NCI-H2196 treated with DMSO at 0.1 percent for 48 hours (cell line): ENCODE data around the gene WDR59.
"Not testable (repeated sequence)": the region's sequence is repeated elsewhere in the genome, so short reads cannot be mapped to it uniquely, and the experiment has no call there.

Experiments
- DNase-seq: peaks from one replicate; lab custom pipeline; 2025; ENCODE audit not compliant: unreplicated experiment; lab: John Stamatoyannopoulos, UW

Gene WDR59, protein sequence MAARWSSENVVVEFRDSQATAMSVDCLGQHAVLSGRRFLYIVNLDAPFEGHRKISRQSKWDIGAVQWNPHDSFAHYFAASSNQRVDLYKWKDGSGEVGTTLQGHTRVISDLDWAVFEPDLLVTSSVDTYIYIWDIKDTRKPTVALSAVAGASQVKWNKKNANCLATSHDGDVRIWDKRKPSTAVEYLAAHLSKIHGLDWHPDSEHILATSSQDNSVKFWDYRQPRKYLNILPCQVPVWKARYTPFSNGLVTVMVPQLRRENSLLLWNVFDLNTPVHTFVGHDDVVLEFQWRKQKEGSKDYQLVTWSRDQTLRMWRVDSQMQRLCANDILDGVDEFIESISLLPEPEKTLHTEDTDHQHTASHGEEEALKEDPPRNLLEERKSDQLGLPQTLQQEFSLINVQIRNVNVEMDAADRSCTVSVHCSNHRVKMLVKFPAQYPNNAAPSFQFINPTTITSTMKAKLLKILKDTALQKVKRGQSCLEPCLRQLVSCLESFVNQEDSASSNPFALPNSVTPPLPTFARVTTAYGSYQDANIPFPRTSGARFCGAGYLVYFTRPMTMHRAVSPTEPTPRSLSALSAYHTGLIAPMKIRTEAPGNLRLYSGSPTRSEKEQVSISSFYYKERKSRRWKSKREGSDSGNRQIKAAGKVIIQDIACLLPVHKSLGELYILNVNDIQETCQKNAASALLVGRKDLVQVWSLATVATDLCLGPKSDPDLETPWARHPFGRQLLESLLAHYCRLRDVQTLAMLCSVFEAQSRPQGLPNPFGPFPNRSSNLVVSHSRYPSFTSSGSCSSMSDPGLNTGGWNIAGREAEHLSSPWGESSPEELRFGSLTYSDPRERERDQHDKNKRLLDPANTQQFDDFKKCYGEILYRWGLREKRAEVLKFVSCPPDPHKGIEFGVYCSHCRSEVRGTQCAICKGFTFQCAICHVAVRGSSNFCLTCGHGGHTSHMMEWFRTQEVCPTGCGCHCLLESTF

DNA sequence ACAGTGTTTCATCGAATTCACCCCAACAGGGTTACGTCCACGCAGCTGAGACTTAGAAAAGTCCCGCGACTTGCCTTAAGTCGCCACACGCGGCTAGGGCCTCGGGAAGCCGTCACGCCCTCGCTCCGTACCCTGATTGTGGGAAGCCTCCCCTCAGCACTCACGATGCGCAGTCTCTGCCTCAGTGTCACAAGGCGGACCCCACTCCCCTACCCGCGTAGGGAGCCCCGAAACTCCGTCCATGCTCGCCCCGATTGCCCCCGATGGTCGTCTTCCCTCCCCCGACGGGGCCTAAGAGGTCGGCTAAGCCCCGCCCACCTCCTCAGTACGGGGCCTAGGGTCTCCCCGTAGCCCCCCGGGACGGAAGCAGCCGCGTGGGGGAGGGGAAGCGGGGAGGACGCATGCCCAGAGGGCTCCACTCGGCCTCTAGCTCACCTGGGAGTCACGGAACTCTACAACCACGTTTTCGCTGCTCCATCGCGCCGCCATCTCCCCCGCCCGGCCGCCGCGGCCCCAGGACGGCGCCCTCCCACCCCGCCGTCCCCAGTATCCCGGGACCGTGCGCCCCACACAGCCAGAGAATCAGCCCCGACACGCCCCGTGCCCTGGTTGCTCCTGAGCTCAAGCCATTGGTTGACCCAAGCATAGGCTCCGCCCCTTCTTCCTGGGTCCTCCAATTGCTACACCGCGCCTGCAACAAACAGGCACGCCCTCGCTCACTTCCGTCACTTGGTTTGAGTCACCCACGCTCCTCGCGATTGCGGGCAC lies at the start of gene WDR59:
TSS of gene WDR59 (minus strand) at position 595 of the 768 bp plus-strand sequence. CDS start at position 489, 106 bp downstream.
- DNase-seq, result peak; percentile 92

DNA sequence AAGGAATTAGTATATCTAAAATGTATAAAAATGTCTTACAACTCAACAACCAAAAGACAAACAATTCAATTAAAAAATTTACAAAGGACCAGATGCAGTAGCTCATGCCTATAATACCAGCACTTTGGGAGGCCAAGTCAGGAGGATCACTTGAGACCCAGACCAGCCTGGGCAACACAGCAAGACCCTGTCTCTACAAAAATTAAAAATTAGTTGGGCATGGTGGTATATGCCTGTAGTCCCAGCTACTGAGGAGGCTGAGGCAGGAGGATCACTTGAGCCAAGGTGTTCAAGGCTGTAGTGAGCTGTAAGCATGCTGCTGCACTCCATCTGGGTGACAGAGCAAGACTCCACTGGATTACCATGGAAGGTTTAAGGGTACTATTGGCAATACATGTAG lies 47.7 kb upstream of the WDR59 start:
- no peak for DNase-seq

DNA sequence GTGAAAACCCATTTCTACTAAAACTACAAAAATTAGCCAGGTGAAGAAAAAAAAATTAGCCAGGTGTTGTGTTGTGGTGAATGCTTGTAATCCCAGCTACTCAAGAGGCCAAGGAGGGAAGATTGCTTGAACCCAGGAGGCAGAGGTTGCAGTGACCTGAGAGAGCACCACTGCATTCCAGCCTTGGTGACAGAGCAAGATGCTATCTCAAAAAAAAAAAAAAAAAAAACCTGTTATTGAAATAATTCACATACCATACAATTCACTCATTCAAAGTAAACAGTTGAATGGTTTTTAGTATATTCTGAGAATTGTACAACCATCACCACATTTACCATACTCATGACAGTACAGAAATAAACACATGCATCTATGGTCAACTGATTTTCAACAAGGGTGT lies 44.9 kb upstream of the WDR59 start:
- no peak for DNase-seq

DNA sequence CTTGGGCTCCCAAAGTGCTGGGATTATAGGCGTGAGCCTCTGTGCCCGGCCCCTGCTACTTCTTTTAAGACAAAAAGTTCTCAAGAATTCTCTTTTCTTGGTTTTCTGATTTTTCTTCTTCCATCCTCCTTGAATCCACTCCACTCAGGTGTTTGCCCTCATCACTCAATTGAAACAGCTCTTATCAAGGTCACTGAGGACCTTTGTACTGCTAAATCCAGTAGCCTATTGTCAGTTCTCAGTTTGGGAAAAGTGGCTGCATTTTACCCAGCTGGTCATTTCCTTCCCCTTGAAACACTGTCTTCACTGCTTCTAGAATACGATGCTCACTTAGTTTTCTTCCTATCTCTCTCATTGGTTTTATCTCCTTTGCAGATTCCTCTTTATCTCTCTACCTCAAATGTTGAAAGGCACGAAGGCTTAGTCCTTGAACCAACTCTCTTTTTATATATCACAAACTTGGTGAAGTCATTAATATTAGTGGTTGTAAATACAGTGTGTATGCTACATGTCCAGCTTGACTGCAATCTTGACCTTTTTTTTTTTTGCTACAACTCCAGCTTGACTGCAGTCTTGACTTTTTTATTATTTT lies 43.7 kb upstream of the WDR59 start:
- DNase-seq, result no peak

DNA sequence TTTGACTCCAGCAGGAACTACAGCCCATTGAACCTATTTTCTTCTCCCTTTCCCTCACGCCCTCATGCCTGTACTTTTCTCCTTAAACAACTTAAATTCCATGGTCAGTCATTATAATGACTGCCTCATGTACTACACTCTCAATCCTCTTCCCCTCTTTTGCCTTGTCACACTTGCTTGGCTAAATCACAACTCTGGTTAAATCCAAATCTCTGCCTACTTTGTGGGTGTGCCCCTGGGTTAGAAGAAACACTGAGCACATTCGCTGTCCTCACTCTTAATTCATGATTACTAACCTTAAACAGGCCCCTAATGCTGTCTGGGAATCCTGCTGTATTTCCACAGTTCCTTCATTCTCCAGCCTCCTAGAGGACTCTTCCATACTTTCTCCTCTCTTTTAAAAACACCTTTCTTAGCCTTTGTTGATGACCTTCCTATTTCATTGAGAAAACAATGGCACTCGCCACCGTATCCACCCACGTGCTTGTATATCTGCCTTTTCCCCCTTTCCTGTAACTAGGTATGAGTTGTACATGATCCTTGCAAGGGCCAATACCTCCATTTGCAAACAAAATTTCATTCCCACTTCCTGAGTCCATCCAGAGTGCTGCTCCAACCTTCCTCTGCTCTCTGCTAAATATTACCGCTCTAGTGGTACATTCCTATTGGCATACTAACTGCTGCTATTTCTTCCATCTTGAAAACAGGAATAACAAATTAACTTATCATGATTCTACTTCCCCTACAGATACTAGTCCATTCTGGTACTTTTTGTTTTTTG lies 42.8 kb upstream of the WDR59 start:
- no peak for DNase-seq

DNA sequence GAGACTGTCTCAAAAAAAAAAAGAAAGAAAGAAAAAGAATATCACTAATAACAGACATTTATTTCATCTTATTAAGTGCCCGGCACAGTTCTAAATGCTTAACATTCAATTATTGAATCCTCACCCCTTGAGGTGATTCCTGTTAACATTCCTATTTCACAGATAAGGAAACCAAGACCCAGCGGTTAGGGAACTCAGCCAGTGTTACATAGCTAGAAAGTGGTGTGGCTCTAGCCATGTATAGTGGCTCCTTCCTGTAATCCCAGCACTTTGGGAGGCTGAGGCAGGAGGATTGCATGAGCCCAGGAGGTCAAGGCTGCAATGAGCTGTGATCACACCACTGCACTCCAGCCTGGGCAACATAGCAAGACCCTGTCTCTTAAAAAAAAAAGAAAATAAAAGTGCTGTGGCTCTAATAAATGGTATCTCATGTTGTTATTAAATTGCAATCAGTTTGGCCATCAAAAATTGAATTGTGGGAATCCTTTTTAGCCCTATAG lies 42.0 kb upstream of the WDR59 start:
- no peak for DNase-seq

DNA sequence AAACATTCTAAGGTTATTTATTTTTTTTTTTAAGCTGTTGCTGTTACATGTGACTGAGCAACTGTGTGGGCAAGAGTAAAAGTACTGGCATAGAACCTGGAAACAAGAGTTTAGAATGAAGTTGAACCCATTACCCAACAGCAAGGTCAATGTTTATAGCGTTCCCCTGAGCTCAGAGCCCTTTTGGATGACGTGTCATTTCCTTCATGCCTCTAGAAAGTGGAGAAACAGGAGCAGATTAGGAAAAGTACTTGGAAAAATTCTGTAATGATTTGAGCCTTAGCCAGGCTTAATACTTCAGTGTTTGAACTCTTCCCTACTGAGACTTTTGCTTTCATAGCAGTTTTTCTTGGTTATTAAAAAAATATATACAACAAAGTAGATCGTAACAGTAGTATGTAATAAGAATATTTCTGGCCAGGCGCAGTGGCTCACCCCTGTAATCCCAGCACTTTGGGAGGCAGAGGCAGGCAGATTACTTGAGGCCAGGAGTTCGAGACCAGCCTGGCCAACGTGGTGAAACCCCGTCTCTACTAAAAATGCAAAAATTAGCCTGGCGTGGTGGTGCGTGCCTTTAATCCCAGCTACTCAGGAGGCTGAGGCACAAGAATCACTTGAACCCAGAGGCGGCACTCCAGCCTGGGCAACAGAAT lies 41.4 kb upstream of the WDR59 start:
- not testable (repeated sequence) for DNase-seq

DNA sequence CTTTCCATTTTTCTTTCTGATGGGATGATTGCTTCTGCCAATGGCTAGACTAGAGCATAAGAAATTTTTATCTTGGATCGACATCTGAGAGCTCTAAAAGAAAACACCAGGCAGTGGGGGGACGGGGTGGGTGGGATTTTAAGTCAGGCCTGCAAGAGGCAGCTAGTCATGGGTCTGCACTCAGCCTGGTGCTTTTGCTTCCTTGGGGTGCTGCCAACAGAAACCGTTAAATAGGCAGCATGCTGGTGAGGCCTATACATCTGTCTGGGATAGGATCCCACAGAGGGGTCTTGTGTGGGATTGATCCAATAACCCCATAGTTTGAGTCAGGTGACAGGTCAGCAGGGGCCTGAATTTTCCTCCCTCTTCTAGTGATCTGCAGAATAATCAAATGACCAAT lies 40.8 kb upstream of the WDR59 start:
- no peak for DNase-seq

DNA sequence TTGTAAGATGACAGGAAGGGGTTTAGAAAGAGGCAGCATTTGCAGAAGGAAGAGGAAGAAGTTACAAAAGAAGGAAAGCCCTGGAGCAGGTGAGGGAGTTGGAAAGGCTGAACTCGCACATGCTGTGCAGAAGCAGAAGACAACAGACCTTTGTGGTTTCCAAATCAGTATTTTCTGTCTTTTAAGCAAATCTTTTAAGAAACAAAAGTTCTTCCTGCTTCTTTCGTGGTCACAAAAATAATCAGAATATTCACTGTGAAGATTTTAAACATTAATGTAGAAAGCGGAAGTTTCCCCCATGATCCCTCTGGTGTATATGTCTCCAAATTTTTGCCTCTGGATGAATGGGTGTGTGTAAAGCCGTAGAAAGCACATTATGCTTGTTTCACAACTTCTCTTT lies 39.7 kb upstream of the WDR59 start:
- DNase-seq, result no peak

DNA sequence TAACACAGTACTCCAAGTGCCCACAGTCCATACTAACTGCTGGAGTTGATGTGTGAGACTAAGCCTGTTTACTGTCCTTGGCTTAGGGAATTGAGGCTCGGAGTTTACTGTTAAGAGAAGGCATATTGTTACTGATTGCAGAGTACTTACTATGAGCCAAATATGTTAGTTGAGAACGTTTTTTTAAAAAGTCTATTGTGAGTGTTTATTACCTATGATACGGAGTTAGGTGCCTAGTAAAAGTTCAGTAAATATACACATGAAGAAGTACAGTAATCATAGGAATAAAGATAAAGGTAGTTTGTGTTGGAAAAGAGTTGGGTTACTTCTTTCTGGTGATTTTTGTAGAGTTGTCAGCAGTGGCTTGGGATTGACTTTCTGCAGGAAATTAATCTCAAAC lies 39.3 kb upstream of the WDR59 start:
- no peak for DNase-seq

DNA sequence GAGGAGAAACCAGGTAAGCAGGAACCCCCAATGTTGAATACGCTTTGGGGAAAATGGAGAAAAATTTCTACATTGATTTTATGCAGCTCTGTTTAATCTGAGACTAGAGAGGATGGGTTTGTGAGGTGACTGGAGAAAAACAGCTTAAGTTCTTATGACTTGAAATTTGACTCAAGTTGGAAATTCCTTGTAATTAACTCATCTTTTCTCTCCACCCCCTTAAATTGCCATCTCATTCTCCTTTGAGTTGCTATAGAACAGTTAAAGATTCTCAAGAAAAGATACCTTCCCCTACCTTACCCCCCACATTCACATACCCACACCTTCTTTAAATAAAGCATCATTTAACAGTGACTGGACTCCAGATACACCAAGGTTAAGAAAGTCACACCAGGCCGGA lies 38.1 kb upstream of the WDR59 start:
- DNase-seq, result no peak

DNA sequence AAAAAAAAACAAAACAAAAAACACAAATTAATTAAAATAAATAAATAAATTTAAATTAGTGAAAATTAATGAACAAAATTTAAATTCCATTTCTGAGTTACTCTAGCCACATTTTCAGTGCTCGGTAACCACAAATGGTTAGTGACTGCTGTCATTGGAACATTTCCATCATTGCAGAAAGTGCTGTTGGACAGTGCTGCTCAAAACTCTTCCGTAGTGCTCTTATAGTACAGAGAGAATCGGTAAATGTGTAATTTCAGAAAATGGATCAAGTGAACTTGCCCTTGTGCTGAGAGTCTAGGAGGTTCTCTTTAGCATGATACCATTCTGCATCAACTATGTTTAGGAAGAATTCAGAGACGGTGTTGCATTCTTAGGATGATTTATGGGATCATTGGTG lies 37.6 kb upstream of the WDR59 start:
- no peak for DNase-seq

DNA sequence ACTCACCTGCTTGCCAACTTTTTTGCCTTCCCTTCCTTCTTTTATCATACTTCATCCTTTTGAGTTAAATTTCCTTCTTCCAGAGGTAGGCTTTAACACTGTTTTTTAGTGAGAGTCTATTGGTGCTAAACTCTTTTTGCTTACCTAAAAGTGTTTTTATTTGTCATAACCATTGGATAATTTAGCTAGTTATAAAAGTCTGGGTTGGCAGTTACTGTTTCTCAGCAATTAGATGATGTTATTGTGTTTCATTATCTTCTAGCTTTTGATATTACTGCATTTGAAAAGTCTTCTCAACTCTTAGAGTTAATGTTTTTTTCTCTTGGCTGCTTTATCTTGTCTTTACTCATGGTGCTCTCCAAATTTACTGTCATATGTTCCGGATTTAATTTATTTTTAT lies 36.5 kb upstream of the WDR59 start:
- no peak for DNase-seq

DNA sequence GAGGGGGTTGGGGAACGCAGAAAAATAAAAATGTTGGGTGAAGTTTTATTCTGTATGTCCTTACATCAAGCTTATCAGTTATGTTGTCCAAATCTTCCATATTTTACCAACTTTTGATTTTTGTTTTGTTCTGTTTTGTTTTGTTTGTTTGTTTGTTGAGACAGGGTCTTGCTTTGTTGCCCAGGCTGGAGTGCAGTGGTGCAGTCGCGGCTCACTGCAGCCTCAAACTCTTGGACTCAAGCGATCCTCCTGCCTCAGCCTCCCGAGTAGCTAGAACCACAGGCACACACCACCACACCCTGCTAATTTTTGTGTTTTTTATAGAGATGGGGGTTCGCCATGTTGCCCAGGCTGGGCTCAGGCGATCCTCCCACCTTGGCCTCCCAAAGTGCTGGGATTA lies 34.7 kb upstream of the WDR59 start:
- no peak for DNase-seq

DNA sequence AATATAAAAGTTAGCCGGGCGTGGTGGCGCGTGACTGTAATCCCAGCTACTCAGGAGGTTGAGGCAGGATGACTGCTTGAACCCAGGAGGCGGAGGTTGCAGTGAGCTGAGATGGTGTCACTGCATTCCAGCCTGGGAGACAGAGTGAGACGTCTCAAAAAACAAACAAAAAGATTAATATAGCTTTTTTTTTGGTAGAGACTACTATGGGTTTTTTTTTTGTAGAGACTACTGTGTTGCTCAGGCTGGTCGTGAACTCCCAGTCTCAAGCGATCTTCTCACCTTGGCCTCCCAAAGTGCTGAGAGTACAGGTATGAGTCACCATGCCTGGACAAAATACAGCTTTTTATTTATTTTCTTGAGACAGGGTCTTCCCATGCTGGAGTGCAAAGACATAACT lies 34.1 kb upstream of the WDR59 start:
- DNase-seq, result no peak

DNA sequence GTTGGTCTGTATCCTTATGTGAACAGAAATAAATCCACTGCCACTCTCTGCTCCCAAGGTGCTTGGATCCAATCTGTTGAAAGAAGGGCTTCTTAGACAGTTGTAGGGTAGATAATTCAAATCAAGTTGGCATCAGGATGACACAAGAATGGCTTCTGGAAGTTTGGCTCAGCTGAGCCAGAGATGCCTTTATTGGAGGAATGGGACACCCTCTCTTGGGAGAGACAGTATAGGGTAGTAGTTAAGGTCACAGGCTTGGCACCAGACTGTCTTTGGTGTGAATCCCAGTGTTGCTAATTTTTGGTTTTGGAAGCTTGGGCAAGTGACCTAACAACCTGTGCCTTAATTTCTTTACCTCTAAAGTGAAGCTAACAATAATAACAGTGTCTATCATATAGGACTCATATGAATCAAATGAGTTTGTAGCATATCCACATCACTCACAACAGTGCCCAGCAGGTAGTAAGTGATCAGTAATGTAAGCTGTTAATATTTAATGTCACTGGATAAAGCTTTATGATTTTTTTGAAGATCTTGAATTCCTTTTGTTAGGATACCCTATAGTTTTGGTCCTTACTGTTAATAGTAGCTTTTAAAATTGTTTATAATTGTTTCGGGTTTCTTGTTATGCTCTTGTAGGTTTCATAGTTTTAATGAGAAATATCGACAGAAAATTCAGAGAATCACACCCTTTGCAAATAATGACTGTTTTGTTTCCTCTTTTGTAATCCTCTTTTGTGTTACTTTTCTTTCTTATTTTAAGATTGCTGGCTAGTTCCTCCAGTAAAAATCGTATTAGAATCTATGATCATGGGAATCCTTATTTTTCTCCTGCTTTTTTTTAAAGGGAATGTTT lies 33.0 kb upstream of the WDR59 start:
- DNase-seq, result no peak

DNA sequence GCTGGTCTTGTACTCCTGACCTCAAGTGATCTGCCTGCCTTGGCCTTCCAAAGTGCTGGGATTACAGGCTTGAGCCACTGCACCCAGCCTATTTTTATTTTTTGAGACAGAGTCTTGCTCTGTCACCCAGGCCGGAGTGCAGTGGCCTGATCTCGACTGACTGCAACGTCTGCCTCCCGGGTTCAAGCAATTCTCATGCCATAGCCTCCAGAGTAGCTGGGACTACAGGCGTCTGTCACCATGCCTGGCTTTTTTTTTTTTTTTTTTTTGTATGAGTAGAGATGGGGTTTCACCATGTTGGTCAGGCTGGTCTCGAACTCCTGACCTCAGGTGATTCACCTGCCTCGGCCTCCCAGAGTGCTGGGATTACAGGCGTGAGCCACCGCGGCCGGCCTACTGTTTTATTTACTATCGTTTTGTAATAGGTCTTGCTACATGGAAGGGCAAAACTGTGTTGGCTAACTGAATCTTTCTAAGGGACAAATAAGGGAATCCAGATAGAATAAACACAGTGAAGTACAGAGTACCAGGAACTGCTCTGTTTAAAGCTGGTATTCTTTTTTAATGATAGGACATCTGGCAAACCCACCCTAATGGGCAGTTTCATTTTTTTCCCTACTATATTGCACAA lies 31.6 kb upstream of the WDR59 start:
- not testable (repeated sequence) for DNase-seq

DNA sequence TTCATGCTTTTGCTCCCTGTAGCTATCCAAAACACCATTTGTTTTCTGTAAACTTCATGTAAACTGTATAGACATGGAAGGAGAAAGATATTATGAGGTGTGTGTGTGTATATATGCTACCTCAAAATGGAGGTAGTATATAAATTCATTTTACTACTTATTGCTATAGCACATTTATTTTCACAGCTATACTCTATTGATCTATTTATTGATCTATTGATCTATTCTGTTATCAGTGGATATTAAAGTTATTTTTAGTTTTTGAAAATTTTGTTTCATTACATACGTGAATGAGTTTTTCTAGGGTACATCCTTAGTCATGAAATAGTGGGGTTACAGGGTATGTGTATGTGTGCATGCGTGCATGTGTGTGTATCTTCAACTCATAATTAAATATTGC lies 29.4 kb upstream of the WDR59 start:
- no peak for DNase-seq
